Activated naive CD4-positive, alpha-beta T cell treated with anti-CD3 and anti-CD28 coated beads, Interleukin-2, amount 50 U/mL, for 72 hours (primary cell): ENCODE measurements around the gene RGS11. TPM values are rescaled to one million over a fixed set of nuclear protein-coding genes. Genes with fewer than 3 reads are reported as not detected.
"Not testable (repeated sequence)": the region's sequence is repeated elsewhere in the genome, so short reads cannot be mapped to it uniquely, and the experiment has no call there.

ENCODE experiments used
- ATAC-seq, 2 donors: fragments of 150-1000 bp; cut with Tn5 transposase; 2 replicates each; pipeline ENCODE4 v1.10.0; 2021; ENCODE audit warnings: mild to moderate bottlenecking in 2 of 2, moderate library complexity in 2 of 2
- DNase-seq, 2 donors: peaks; one replicate each; pipeline ENCODE4 v3.0.0; 2021 to 2022; ENCODE audit warnings: low spot score in 2 of 2
- H3K27ac Mint-ChIP-seq, 2 donors: one replicate each; pipeline ENCODE4 v1.8.0; 2022; ENCODE audit warnings: mild to moderate bottlenecking in 2 of 2, mixed read lengths in 2 of 2
- H3K36me3 Mint-ChIP-seq, 2 donors: one replicate each; pipeline ENCODE4 v1.8.0; 2022; ENCODE audit warnings: mixed read lengths in 2 of 2
- H3K9me3 Mint-ChIP-seq, 2 donors: one replicate each; pipeline ENCODE4 v1.8.0; 2022; ENCODE audit warnings: mixed read lengths in 2 of 2
- total RNA-seq, 2 donors: library from RNA; stranded (reverse); gene quantifications; one replicate each; pipeline ENCODE4 v1.2.3, GENCODE V29; 2022

Gene RGS11
- total RNA-seq, 2 donors from 2014 or later, result 0.14 TPM; not detected in 1

GRCh38 chr16:260326-260725, 15.4 kb downstream of the RGS11 start:
- DNase-seq, result no peak
- no peaks in the 10 kb centered on the region for H3K9me3 Mint-ChIP-seq
- no peaks in the 10 kb centered on the region for H3K36me3 Mint-ChIP-seq
- no peak overlapping the region for H3K27ac Mint-ChIP-seq
- ATAC-seq, result no peak

GRCh38 chr16:259814-260253, 15.9 kb downstream of the RGS11 start:
- DNase-seq, result no peak
- Mint-ChIP-seq H3K36me3 (no peaks in the 10 kb centered on the region), H3K9me3 (no peaks in the 10 kb centered on the region), H3K27ac (no peak overlapping the region)
- ATAC-seq, result no peak

GRCh38 chr16:259226-259625, 16.5 kb downstream of the RGS11 start:
- no peak for DNase-seq
- Mint-ChIP-seq H3K27ac (no peak overlapping the region), H3K9me3 (no peaks in the 10 kb centered on the region), H3K36me3 (no peaks in the 10 kb centered on the region)
- no peak for ATAC-seq

- H3K27ac Mint-ChIP-seq, DNase-seq, H3K36me3 Mint-ChIP-seq, H3K9me3 Mint-ChIP-seq, ATAC-seq: not testable (repeated sequence)
Measured at GRCh38 chr16:258091-258490, 17.7 kb downstream of the RGS11 start.

- H3K9me3 Mint-ChIP-seq, result no peaks in the 10 kb centered on the region
- ATAC-seq, result no peak
- DNase-seq, result no peak
- no peak overlapping the region for H3K27ac Mint-ChIP-seq
- no peaks in the 10 kb centered on the region for H3K36me3 Mint-ChIP-seq
Measured at GRCh38 chr16:255183-255582, 20.6 kb downstream of the RGS11 start.

GRCh38 chr16:254461-254860, 21.3 kb downstream of the RGS11 start:
- Mint-ChIP-seq H3K9me3 (no peaks in the 10 kb centered on the region), H3K27ac (peak overlapping the region in 1 of 2 donors; percentile 37)
- DNase-seq, result no peak

GRCh38 chr16:253833-254232, 21.9 kb downstream of the RGS11 start:
- Mint-ChIP-seq H3K9me3 (no peaks in the 10 kb centered on the region), H3K36me3 (no peaks in the 10 kb centered on the region), H3K27ac (peak overlapping the region in 1 of 2 donors; percentile 37)
- DNase-seq (no peak), ATAC-seq (peak in 1 of 2 donors; percentile 53)

More at GRCh38 chr16:254461-254860, 21.3 kb downstream of the RGS11 start:
- ATAC-seq, result no peak
- H3K36me3 Mint-ChIP-seq, result no peaks in the 10 kb centered on the region

GRCh38 chr16:252366-253337, 23.1 kb downstream of the RGS11 start:
- H3K36me3 Mint-ChIP-seq, result no peaks in the 10 kb centered on the region
- DNase-seq (peak in 1 of 2 donors; percentile 27), ATAC-seq (peak; percentile 82 to 96)
- no peaks in the 10 kb centered on the region for H3K9me3 Mint-ChIP-seq
- H3K27ac Mint-ChIP-seq, result peak overlapping the region; percentile 41 to 76

GRCh38 chr16:249431-249830, 26.3 kb downstream of the RGS11 start:
- Mint-ChIP-seq H3K27ac (no peak overlapping the region), H3K9me3 (no peaks in the 10 kb centered on the region), H3K36me3 (no peaks in the 10 kb centered on the region)
- ATAC-seq (no peak), DNase-seq (no peak)

GRCh38 chr16:247027-247426, 28.7 kb downstream of the RGS11 start:
- Mint-ChIP-seq H3K27ac (no peak overlapping the region), H3K9me3 (no peaks in the 10 kb centered on the region), H3K36me3 (no peaks in the 10 kb centered on the region)
- ATAC-seq, result no peak
- DNase-seq, result no peak

GRCh38 chr16:245105-245504, 30.6 kb downstream of the RGS11 start:
- Mint-ChIP-seq H3K27ac (peak overlapping the region in 1 of 2 donors; percentile 60), H3K36me3 (no peaks in the 10 kb centered on the region), H3K9me3 (no peaks in the 10 kb centered on the region)
- no peak for DNase-seq
- ATAC-seq, result no peak

- H3K27ac Mint-ChIP-seq, result no peak overlapping the region
- H3K9me3 Mint-ChIP-seq, result no peaks in the 10 kb centered on the region
- DNase-seq (no peak), ATAC-seq (no peak)
- no peaks in the 10 kb centered on the region for H3K36me3 Mint-ChIP-seq
Measured at GRCh38 chr16:243348-243747, 32.4 kb downstream of the RGS11 start.

- no peak for ATAC-seq
- Mint-ChIP-seq H3K9me3 (no peaks in the 10 kb centered on the region), H3K27ac (no peak overlapping the region), H3K36me3 (no peaks in the 10 kb centered on the region)
- no peak for DNase-seq
Measured at GRCh38 chr16:242281-242680, 33.5 kb downstream of the RGS11 start.

- H3K36me3 Mint-ChIP-seq, result peaks cover 0 to under 1% of the 10 kb centered on the region in 2 donors
- DNase-seq (no peak), ATAC-seq (no peak)
- H3K27ac Mint-ChIP-seq, result no peak overlapping the region
- no peaks in the 10 kb centered on the region for H3K9me3 Mint-ChIP-seq
Measured at GRCh38 chr16:240559-240958, 35.2 kb downstream of the RGS11 start.

GRCh38 chr16:239948-240277, 35.8 kb downstream of the RGS11 start:
- Mint-ChIP-seq H3K9me3 (no peaks in the 10 kb centered on the region), H3K27ac (no peak overlapping the region), H3K36me3 (peaks cover 0 to 7% of the 10 kb centered on the region in 2 donors)
- DNase-seq (no peak), ATAC-seq (no peak)

- DNase-seq (peak; percentile 97), ATAC-seq (peak; percentile 90 to 94)
- peak within 1 kb of the TSS; percentile 93 to 99 for H3K27ac Mint-ChIP-seq
- H3K36me3 Mint-ChIP-seq, result peaks cover 0 to 8% of the 10 kb centered on the region in 2 donors
- H3K9me3 Mint-ChIP-seq, result no peaks in the 10 kb centered on the region
Measured at GRCh38 chr16:234468-235305, 41.1 kb downstream of the RGS11 start, which contains the start of gene FAM234A. Gene FAM234A (plus strand): TSS chr16:234821. CDS start chr16:254414, 19,593 bp downstream.

GRCh38 chr16:230949-231348, 44.8 kb downstream of the RGS11 start:
- Mint-ChIP-seq H3K9me3 (no peaks in the 10 kb centered on the region), H3K36me3 (peaks cover 12% of the 10 kb centered on the region in 2 donors), H3K27ac (no peak overlapping the region)
- no peak for ATAC-seq
- no peak for DNase-seq
